ENCODE measurements around the gene FCRL6. TPM values are rescaled to one million over a fixed set of nuclear protein-coding genes. Genes with fewer than 3 reads are reported as not detected.

Gene FCRL6
- total and polyA plus RNA-seq, 2 of the 13 experiments (the other 11 are each of a cell fraction or from before 2014, with no cell fraction given), result not detected

- TF ChIP-seq ZNF333 (CRISPR knock-in tag; IDR thresholded peaks at IDR 0.05; ENCODE audit: borderline replicate concordance) (no peak), GMEB2 (CRISPR knock-in tag; IDR thresholded peaks at IDR 0.05; ENCODE audit: low read depth) (no peak), MAFK (conservative IDR thresholded peaks at IDR 0.05 in 1 of 2, IDR thresholded peaks at IDR 0.05 in 1 of 2; ENCODE audit: low read length in 2 of 2) (no peak), CHCHD3 (CRISPR knock-in tag; IDR thresholded peaks at IDR 0.05) (no peak), GATAD1 (CRISPR knock-in tag; IDR thresholded peaks at IDR 0.05) (no peak), THYN1 (CRISPR knock-in tag; IDR thresholded peaks at IDR 0.05; ENCODE audit: borderline replicate concordance, low read depth) (no peak), KIAA2018 (CRISPR knock-in tag; IDR thresholded peaks at IDR 0.05; ENCODE audit: borderline replicate concordance) (no peak), ZNF142 (CRISPR knock-in tag; IDR thresholded peaks at IDR 0.05) (no peak), MXD4 (CRISPR knock-in tag; IDR thresholded peaks at IDR 0.05) (no peak)
Observed at GRCh38 chr1:159791461-159791860, 10.7 kb upstream of the FCRL6 start (continued).

All from HepG2 (cell line).